ENCODE data around the gene RUSC1.

RUSC1 gene

GRCh38 chr1:155277902-155278688, 42.6 kb upstream of the RUSC1 start:
- DNase-seq (ENCODE audit: low read depth), result no peak
- peak; percentile 41 for TF ChIP-seq CTCF (conservative IDR thresholded peaks at IDR 0.05; ENCODE audit: low read length)
- peak overlapping the region; percentile 76 for H3K4me3 ChIP-seq (ENCODE audit: low read length)

- no peak for TF ChIP-seq CTCF (conservative IDR thresholded peaks at IDR 0.05; ENCODE audit: low read length)
Measured at GRCh38 chr1:155278689-155279160, 42.0 kb upstream of the RUSC1 start.

GRCh38 chr1:155279268-155279667, 41.4 kb upstream of the RUSC1 start:
- H3K4me3 ChIP-seq (ENCODE audit: low read length), result no peak overlapping the region
- no peak for TF ChIP-seq CTCF (conservative IDR thresholded peaks at IDR 0.05; ENCODE audit: low read length)
- no peak for DNase-seq (ENCODE audit: low read depth)

More at GRCh38 chr1:155278689-155279160, 42.0 kb upstream of the RUSC1 start:
- no peak overlapping the region for H3K4me3 ChIP-seq (ENCODE audit: low read length)
- DNase-seq (ENCODE audit: low read depth), result no peak

GRCh38 chr1:155282488-155283091, 38.1 kb upstream of the RUSC1 start:
- TF ChIP-seq CTCF (conservative IDR thresholded peaks at IDR 0.05; ENCODE audit: low read length), result no peak
- DNase-seq (ENCODE audit: low read depth), result no peak
- H3K4me3 ChIP-seq (ENCODE audit: low read length), result no peak overlapping the region

- TF ChIP-seq CTCF (conservative IDR thresholded peaks at IDR 0.05; ENCODE audit: low read length), result no peak
- no peak for DNase-seq (ENCODE audit: low read depth)
- H3K4me3 ChIP-seq (ENCODE audit: low read length), result no peak overlapping the region
Measured at GRCh38 chr1:155284476-155284875, 36.2 kb upstream of the RUSC1 start.

- no peak for TF ChIP-seq CTCF (conservative IDR thresholded peaks at IDR 0.05; ENCODE audit: low read length)
- H3K4me3 ChIP-seq (ENCODE audit: low read length), result no peak overlapping the region
- no peak for DNase-seq (ENCODE audit: low read depth)
Measured at GRCh38 chr1:155285063-155285462, 35.6 kb upstream of the RUSC1 start.

GRCh38 chr1:155285631-155286044, 35.1 kb upstream of the RUSC1 start:
- no peak for DNase-seq (ENCODE audit: low read depth)
- H3K4me3 ChIP-seq (ENCODE audit: low read length), result no peak overlapping the region
- no peak for TF ChIP-seq CTCF (conservative IDR thresholded peaks at IDR 0.05; ENCODE audit: low read length)
